ENCODE data around the gene SDCCAG8.

Gene SDCCAG8

GRCh38 chr1:243420016-243420945, 164.4 kb downstream of the SDCCAG8 start:
- H3K9ac ChIP-seq (ENCODE audit: low read length in 2 of 2): no peak overlapping the region
- H3K4me1 ChIP-seq (ENCODE audit: control insufficient read depth, insufficient read depth, low read length): no peaks in the 10 kb centered on the region
- H3K36me3 ChIP-seq (ENCODE audit: control insufficient read depth in 2 of 2, insufficient read depth in 2 of 2, low read length in 2 of 2): peaks cover 5 to 8% of the 10 kb centered on the region in 2 donors
- H3K27ac ChIP-seq (ENCODE audit: low read length): no peak overlapping the region
- H3K9me3 ChIP-seq (ENCODE audit: control insufficient read depth in 2 of 2, low read length in 2 of 2): no peaks in the 10 kb centered on the region
- H3K4me3 ChIP-seq (ENCODE audit: low read length in 2 of 2): no peak overlapping the region
- no peaks in the 10 kb centered on the region for H3K27me3 ChIP-seq (ENCODE audit: control insufficient read depth in 1 of 2, insufficient read depth in 2 of 2, low read length in 2 of 2)

GRCh38 chr1:243420946-243421685, 165.3 kb downstream of the SDCCAG8 start:
- H3K9ac ChIP-seq (ENCODE audit: low read length in 2 of 2): peak overlapping the region in 1 of 2 donors; percentile 41
- no peaks in the 10 kb centered on the region for H3K27me3 ChIP-seq (ENCODE audit: control insufficient read depth in 1 of 2, insufficient read depth in 2 of 2, low read length in 2 of 2)
- no peak overlapping the region for H3K27ac ChIP-seq (ENCODE audit: low read length)
- H3K4me3 ChIP-seq (ENCODE audit: low read length in 2 of 2): peak overlapping the region; percentile 57 to 58
- H3K9me3 ChIP-seq (ENCODE audit: control insufficient read depth in 2 of 2, low read length in 2 of 2): no peaks in the 10 kb centered on the region
- peaks cover 0 to 2% of the 10 kb centered on the region in 2 donors for H3K36me3 ChIP-seq (ENCODE audit: control insufficient read depth in 2 of 2, insufficient read depth in 2 of 2, low read length in 2 of 2)
- H3K4me1 ChIP-seq (ENCODE audit: control insufficient read depth, insufficient read depth, low read length): no peaks in the 10 kb centered on the region

- peaks cover 2% of the 10 kb centered on the region in 2 donors for H3K36me3 ChIP-seq (ENCODE audit: control insufficient read depth in 2 of 2, insufficient read depth in 2 of 2, low read length in 2 of 2)
- no peak overlapping the region for H3K27ac ChIP-seq (ENCODE audit: low read length)
- no peaks in the 10 kb centered on the region for H3K27me3 ChIP-seq (ENCODE audit: control insufficient read depth in 1 of 2, insufficient read depth in 2 of 2, low read length in 2 of 2)
- H3K4me3 ChIP-seq (ENCODE audit: low read length in 2 of 2): peak overlapping the region; percentile 57 to 58
- H3K9me3 ChIP-seq (ENCODE audit: control insufficient read depth in 2 of 2, low read length in 2 of 2): no peaks in the 10 kb centered on the region
- peak overlapping the region in 1 of 2 donors; percentile 41 for H3K9ac ChIP-seq (ENCODE audit: low read length in 2 of 2)
- no peaks in the 10 kb centered on the region for H3K4me1 ChIP-seq (ENCODE audit: control insufficient read depth, insufficient read depth, low read length)
Observed at GRCh38 chr1:243421784-243422183, 165.9 kb downstream of the SDCCAG8 start.

- no peaks in the 10 kb centered on the region for H3K9me3 ChIP-seq (ENCODE audit: control insufficient read depth in 2 of 2, low read length in 2 of 2)
- H3K4me1 ChIP-seq (ENCODE audit: control insufficient read depth, insufficient read depth, low read length): no peaks in the 10 kb centered on the region
- H3K27me3 ChIP-seq (ENCODE audit: control insufficient read depth in 1 of 2, insufficient read depth in 2 of 2, low read length in 2 of 2): no peaks in the 10 kb centered on the region
- H3K4me3 ChIP-seq (ENCODE audit: low read length in 2 of 2): no peak overlapping the region
- peaks cover 5% of the 10 kb centered on the region in 2 donors for H3K36me3 ChIP-seq (ENCODE audit: control insufficient read depth in 2 of 2, insufficient read depth in 2 of 2, low read length in 2 of 2)
- no peak overlapping the region for H3K9ac ChIP-seq (ENCODE audit: low read length in 2 of 2)
- H3K27ac ChIP-seq (ENCODE audit: low read length): no peak overlapping the region
Observed at GRCh38 chr1:243422362-243422761, 166.5 kb downstream of the SDCCAG8 start.

- Histone ChIP-seq H3K27ac (ENCODE audit: low read length) (no peak overlapping the region), H3K27me3 (ENCODE audit: control insufficient read depth in 1 of 2, insufficient read depth in 2 of 2, low read length in 2 of 2) (no peaks in the 10 kb centered on the region), H3K36me3 (ENCODE audit: control insufficient read depth in 2 of 2, insufficient read depth in 2 of 2, low read length in 2 of 2) (peaks cover 7 to 10% of the 10 kb centered on the region in 2 donors)
Observed at GRCh38 chr1:243428084-243428483, 172.2 kb downstream of the SDCCAG8 start.

GRCh38 chr1:243428617-243429342, 172.9 kb downstream of the SDCCAG8 start:
- H3K9ac ChIP-seq (ENCODE audit: low read length in 2 of 2): no peak overlapping the region
- peaks cover 7 to 10% of the 10 kb centered on the region in 2 donors for H3K36me3 ChIP-seq (ENCODE audit: control insufficient read depth in 2 of 2, insufficient read depth in 2 of 2, low read length in 2 of 2)
- no peaks in the 10 kb centered on the region for H3K9me3 ChIP-seq (ENCODE audit: control insufficient read depth in 2 of 2, low read length in 2 of 2)
- H3K4me1 ChIP-seq (ENCODE audit: control insufficient read depth, insufficient read depth, low read length): no peaks in the 10 kb centered on the region
- no peaks in the 10 kb centered on the region for H3K27me3 ChIP-seq (ENCODE audit: control insufficient read depth in 1 of 2, insufficient read depth in 2 of 2, low read length in 2 of 2)
- H3K4me3 ChIP-seq (ENCODE audit: low read length in 2 of 2): no peak overlapping the region
- no peak overlapping the region for H3K27ac ChIP-seq (ENCODE audit: low read length)

More at GRCh38 chr1:243428084-243428483, 172.2 kb downstream of the SDCCAG8 start:
- no peaks in the 10 kb centered on the region for H3K9me3 ChIP-seq (ENCODE audit: control insufficient read depth in 2 of 2, low read length in 2 of 2)
- no peak overlapping the region for H3K9ac ChIP-seq (ENCODE audit: low read length in 2 of 2)
- H3K4me3 ChIP-seq (ENCODE audit: low read length in 2 of 2): no peak overlapping the region
- no peaks in the 10 kb centered on the region for H3K4me1 ChIP-seq (ENCODE audit: control insufficient read depth, insufficient read depth, low read length)

- no peaks in the 10 kb centered on the region for H3K9me3 ChIP-seq (ENCODE audit: control insufficient read depth in 2 of 2, low read length in 2 of 2)
- H3K27ac ChIP-seq (ENCODE audit: low read length): no peak overlapping the region
- H3K9ac ChIP-seq (ENCODE audit: low read length in 2 of 2): no peak overlapping the region
- peaks cover 7 to 9% of the 10 kb centered on the region in 2 donors for H3K36me3 ChIP-seq (ENCODE audit: control insufficient read depth in 2 of 2, insufficient read depth in 2 of 2, low read length in 2 of 2)
- no peak overlapping the region for H3K4me3 ChIP-seq (ENCODE audit: low read length in 2 of 2)
- H3K4me1 ChIP-seq (ENCODE audit: control insufficient read depth, insufficient read depth, low read length): no peaks in the 10 kb centered on the region
- H3K27me3 ChIP-seq (ENCODE audit: control insufficient read depth in 1 of 2, insufficient read depth in 2 of 2, low read length in 2 of 2): no peaks in the 10 kb centered on the region
Observed at GRCh38 chr1:243431591-243431990, 175.8 kb downstream of the SDCCAG8 start.

DNA sequence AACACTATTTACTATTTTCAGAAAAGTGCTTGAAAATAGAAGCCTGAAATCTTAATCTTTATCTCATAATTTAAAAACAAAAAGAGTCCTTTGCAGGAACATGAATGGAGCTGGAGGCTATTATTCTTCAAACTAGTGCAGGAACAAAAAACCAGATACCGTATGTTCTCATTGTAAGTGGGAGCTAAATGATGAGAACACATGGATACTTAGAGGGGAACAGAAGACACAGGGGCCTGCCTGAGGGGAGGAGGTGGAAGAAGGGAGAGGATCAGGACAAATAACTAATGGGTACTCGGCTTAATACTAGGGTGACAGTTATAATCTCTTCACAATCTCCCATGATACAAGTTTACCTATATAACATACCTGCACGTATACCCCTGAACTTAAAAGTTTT, 176.3 kb downstream of the SDCCAG8 start:
- H3K4me3 ChIP-seq (ENCODE audit: low read length in 2 of 2): no peak overlapping the region
- H3K27ac ChIP-seq (ENCODE audit: low read length): no peak overlapping the region
- H3K27me3 ChIP-seq (ENCODE audit: control insufficient read depth in 1 of 2, insufficient read depth in 2 of 2, low read length in 2 of 2): no peaks in the 10 kb centered on the region
- H3K9me3 ChIP-seq (ENCODE audit: control insufficient read depth in 2 of 2, low read length in 2 of 2): no peaks in the 10 kb centered on the region
- peaks cover 3 to 5% of the 10 kb centered on the region in 2 donors for H3K36me3 ChIP-seq (ENCODE audit: control insufficient read depth in 2 of 2, insufficient read depth in 2 of 2, low read length in 2 of 2)
- no peak overlapping the region for H3K9ac ChIP-seq (ENCODE audit: low read length in 2 of 2)
- no peaks in the 10 kb centered on the region for H3K4me1 ChIP-seq (ENCODE audit: control insufficient read depth, insufficient read depth, low read length)

DNA sequence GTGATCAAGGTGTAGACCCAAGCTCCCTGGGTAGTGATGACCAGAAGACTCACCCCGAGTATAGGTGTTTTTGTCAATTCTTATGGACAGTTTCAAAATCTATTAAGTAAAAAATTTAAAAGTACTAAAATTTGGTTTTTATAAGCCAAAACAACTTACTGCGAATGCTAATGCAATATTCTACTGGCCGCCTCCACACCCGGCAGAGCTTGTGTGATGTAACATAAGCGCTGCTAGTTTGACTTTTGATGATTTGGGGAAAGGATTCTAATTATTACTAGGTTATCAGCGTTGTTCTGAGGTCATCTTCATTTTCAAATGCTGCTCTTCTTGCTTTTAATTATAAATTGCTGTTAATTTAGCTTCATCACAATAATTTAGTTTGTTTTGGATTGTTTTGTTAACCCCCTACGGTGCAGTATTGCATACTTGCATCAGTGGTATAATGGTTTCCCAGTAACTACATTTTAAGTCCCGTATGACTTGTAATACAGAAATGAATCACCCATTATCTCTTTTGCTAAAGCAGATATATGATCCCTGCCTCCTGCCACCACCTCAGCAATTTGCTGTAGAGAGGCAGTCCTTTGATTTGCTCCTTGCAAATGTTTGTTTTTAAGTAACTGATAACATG, 178.0 kb downstream of the SDCCAG8 start:
- no peaks in the 10 kb centered on the region for H3K9me3 ChIP-seq (ENCODE audit: control insufficient read depth in 2 of 2, low read length in 2 of 2)
- no peak overlapping the region for H3K4me3 ChIP-seq (ENCODE audit: low read length in 2 of 2)
- H3K9ac ChIP-seq (ENCODE audit: low read length in 2 of 2): no peak overlapping the region
- H3K4me1 ChIP-seq (ENCODE audit: control insufficient read depth, insufficient read depth, low read length): no peaks in the 10 kb centered on the region
- H3K27ac ChIP-seq (ENCODE audit: low read length): no peak overlapping the region
- no peaks in the 10 kb centered on the region for H3K27me3 ChIP-seq (ENCODE audit: control insufficient read depth in 1 of 2, insufficient read depth in 2 of 2, low read length in 2 of 2)
- no peaks in the 10 kb centered on the region for H3K36me3 ChIP-seq (ENCODE audit: control insufficient read depth in 2 of 2, insufficient read depth in 2 of 2, low read length in 2 of 2)

- Histone ChIP-seq H3K27me3 (ENCODE audit: control insufficient read depth in 1 of 2, insufficient read depth in 2 of 2, low read length in 2 of 2) (no peaks in the 10 kb centered on the region), H3K4me3 (ENCODE audit: low read length in 2 of 2) (no peak overlapping the region), H3K4me1 (ENCODE audit: control insufficient read depth, insufficient read depth, low read length) (no peaks in the 10 kb centered on the region), H3K36me3 (ENCODE audit: control insufficient read depth in 2 of 2, insufficient read depth in 2 of 2, low read length in 2 of 2) (no peaks in the 10 kb centered on the region), H3K27ac (ENCODE audit: low read length) (no peak overlapping the region), H3K9me3 (ENCODE audit: control insufficient read depth in 2 of 2, low read length in 2 of 2) (no peaks in the 10 kb centered on the region), H3K9ac (ENCODE audit: low read length in 2 of 2) (no peak overlapping the region)
Observed at GRCh38 chr1:243434594-243434993, 178.8 kb downstream of the SDCCAG8 start.

All from stomach smooth muscle (tissue), 2 donors.